NCI-H82 treated with DMSO at 0.1 percent for 48 hours (cell line): ENCODE results near the gene KIAA1586.
"Not testable (repeated sequence)": the region's sequence is repeated elsewhere in the genome, so short reads cannot be mapped to it uniquely, and the experiment has no call there.

ENCODE experiments used
- DNase-seq: peaks from one replicate; lab custom pipeline; 2025; ENCODE audit not compliant: unreplicated experiment; lab: John Stamatoyannopoulos, UW

Gene KIAA1586

GRCh38 chr6:57046332-57047256 lies at the start of gene KIAA1586:
Gene KIAA1586, plus strand, starts transcription at chr6:57046693. Its CDS starts 63 bp downstream, at chr6:57046756.
- DNase-seq: peak; percentile 77

GRCh38 chr6:56999049-56999448 lies 47.4 kb upstream of the KIAA1586 start:
- DNase-seq: no peak

- DNase-seq: not testable (repeated sequence)
Observed at GRCh38 chr6:56999748-57000147, 46.7 kb upstream of the KIAA1586 start.

GRCh38 chr6:57002197-57002596 lies 44.3 kb upstream of the KIAA1586 start:
- DNase-seq: no peak

- DNase-seq: no peak
Observed at GRCh38 chr6:57004292-57004691, 42.2 kb upstream of the KIAA1586 start.

GRCh38 chr6:57006101-57006500 lies 40.4 kb upstream of the KIAA1586 start:
- no peak for DNase-seq

GRCh38 chr6:57008069-57008468 lies 38.4 kb upstream of the KIAA1586 start:
- DNase-seq: not testable (repeated sequence)

GRCh38 chr6:57013521-57013926 lies 33.0 kb upstream of the KIAA1586 start:
- DNase-seq: no peak

GRCh38 chr6:57017069-57017468 lies 29.4 kb upstream of the KIAA1586 start:
- DNase-seq: no peak

- no peak for DNase-seq
Observed at GRCh38 chr6:57017841-57018240, 28.7 kb upstream of the KIAA1586 start.

GRCh38 chr6:57019434-57019833 lies 27.1 kb upstream of the KIAA1586 start:
- no peak for DNase-seq

GRCh38 chr6:57021086-57021720 lies 25.3 kb upstream of the KIAA1586 start:
- peak; percentile 36 for DNase-seq

GRCh38 chr6:57024321-57024720 lies 22.2 kb upstream of the KIAA1586 start:
- no peak for DNase-seq

- DNase-seq: no peak
Observed at GRCh38 chr6:57024775-57025174, 21.7 kb upstream of the KIAA1586 start.

- no peak for DNase-seq
Observed at GRCh38 chr6:57026001-57026400, 20.5 kb upstream of the KIAA1586 start.

- no peak for DNase-seq
Observed at GRCh38 chr6:57027301-57027700, 19.2 kb upstream of the KIAA1586 start.

GRCh38 chr6:57029213-57029612 lies 17.3 kb upstream of the KIAA1586 start:
- no peak for DNase-seq

GRCh38 chr6:57033228-57033627 lies 13.3 kb upstream of the KIAA1586 start:
- no peak for DNase-seq

GRCh38 chr6:57035549-57035948 lies 10.9 kb upstream of the KIAA1586 start:
- DNase-seq: no peak

- no peak for DNase-seq
Observed at GRCh38 chr6:57038906-57039305, 7.6 kb upstream of the KIAA1586 start.

- DNase-seq: no peak
Observed at GRCh38 chr6:57040011-57040410, 6.5 kb upstream of the KIAA1586 start.

GRCh38 chr6:57044061-57044460 lies 2.4 kb upstream of the KIAA1586 start:
- not testable (repeated sequence) for DNase-seq
